ENCODE measurements around the gene GJD4.

The GJD4 gene

DNA sequence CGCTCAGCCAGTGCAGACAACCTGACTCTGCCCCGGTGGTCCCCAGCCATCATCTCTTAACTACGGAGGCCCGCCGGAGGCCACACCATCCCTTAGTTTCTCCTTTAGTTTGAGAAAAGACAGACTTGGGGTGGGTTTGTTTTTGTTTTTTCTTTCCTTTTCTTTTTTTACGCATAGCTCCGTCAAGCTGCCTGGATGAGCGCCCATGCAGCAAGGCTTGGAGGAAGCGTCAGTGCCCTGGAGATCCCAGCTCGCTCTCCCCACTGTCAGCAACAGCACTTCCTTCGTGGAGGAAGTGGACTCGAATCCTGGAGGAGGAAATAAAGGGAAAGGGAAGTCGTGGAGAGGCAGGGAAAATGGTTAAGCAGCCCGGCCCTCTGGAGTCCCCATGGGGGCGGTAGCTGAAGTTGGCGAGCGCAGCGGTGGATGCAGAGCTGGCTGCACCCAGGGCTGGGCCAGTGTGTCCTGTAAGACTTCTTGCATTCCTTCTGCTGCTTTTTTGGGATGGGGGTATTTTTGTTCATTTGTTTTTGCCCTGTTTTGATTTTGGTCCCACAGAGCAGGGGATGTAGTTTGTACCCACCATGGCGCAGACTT, 35.9 kb upstream of the GJD4 start:
- TF ChIP-seq ZNF8 (CRISPR knock-in tag; IDR thresholded peaks at IDR 0.05) (no peak), BACH2 (CRISPR knock-in tag; IDR thresholded peaks at IDR 0.05; ENCODE audit: borderline replicate concordance) (no peak), ESRRG (CRISPR knock-in tag; IDR thresholded peaks at IDR 0.05) (no peak), ARNTL (CRISPR knock-in tag; IDR thresholded peaks at IDR 0.05; ENCODE audit: borderline replicate concordance, low read depth) (no peak), PPARA (CRISPR knock-in tag; IDR thresholded peaks at IDR 0.05; ENCODE audit: borderline replicate concordance) (no peak), ZC3H10 (CRISPR knock-in tag; IDR thresholded peaks at IDR 0.05) (no peak), OSR1 (CRISPR knock-in tag; IDR thresholded peaks at IDR 0.05) (no peak), ZNF70 (CRISPR knock-in tag; IDR thresholded peaks at IDR 0.05) (no peak), ZFP30 (CRISPR knock-in tag; IDR thresholded peaks at IDR 0.05) (no peak), CSDC2 (CRISPR knock-in tag; IDR thresholded peaks at IDR 0.05) (no peak), TCF4 (CRISPR knock-in tag; IDR thresholded peaks at IDR 0.05; ENCODE audit: borderline replicate concordance) (no peak), SNAI2 (CRISPR knock-in tag; IDR thresholded peaks at IDR 0.05) (no peak), GLIS3 (CRISPR knock-in tag; IDR thresholded peaks at IDR 0.05) (no peak), ISL1 (CRISPR knock-in tag; IDR thresholded peaks at IDR 0.05) (no peak), RARB (CRISPR knock-in tag; IDR thresholded peaks at IDR 0.05) (no peak), ZNF565 (CRISPR knock-in tag; conservative IDR thresholded peaks at IDR 0.05; ENCODE audit: low read depth) (no peak)
- TF ChIP-seq, protein P1, sequence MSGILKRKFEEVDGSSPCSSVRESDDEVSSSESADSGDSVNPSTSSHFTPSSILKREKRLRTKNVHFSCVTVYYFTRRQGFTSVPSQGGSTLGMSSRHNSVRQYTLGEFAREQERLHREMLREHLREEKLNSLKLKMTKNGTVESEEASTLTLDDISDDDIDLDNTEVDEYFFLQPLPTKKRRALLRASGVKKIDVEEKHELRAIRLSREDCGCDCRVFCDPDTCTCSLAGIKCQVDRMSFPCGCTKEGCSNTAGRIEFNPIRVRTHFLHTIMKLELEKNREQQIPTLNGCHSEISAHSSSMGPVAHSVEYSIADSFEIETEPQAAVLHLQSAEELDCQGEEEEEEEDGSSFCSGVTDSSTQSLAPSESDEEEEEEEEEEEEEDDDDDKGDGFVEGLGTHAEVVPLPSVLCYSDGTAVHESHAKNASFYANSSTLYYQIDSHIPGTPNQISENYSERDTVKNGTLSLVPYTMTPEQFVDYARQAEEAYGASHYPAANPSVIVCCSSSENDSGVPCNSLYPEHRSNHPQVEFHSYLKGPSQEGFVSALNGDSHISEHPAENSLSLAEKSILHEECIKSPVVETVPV (CRISPR knock-in tag; IDR thresholded peaks at IDR 0.05): no peak
- TF ChIP-seq, protein P2, sequence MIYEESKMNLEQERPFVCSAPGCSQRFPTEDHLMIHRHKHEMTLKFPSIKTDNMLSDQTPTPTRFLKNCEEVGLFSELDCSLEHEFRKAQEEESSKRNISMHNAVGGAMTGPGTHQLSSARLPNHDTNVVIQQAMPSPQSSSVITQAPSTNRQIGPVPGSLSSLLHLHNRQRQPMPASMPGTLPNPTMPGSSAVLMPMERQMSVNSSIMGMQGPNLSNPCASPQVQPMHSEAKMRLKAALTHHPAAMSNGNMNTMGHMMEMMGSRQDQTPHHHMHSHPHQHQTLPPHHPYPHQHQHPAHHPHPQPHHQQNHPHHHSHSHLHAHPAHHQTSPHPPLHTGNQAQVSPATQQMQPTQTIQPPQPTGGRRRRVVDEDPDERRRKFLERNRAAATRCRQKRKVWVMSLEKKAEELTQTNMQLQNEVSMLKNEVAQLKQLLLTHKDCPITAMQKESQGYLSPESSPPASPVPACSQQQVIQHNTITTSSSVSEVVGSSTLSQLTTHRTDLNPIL (CRISPR knock-in tag; IDR thresholded peaks at IDR 0.05; ENCODE audit: low read depth): no peak
- TF ChIP-seq, protein P3, sequence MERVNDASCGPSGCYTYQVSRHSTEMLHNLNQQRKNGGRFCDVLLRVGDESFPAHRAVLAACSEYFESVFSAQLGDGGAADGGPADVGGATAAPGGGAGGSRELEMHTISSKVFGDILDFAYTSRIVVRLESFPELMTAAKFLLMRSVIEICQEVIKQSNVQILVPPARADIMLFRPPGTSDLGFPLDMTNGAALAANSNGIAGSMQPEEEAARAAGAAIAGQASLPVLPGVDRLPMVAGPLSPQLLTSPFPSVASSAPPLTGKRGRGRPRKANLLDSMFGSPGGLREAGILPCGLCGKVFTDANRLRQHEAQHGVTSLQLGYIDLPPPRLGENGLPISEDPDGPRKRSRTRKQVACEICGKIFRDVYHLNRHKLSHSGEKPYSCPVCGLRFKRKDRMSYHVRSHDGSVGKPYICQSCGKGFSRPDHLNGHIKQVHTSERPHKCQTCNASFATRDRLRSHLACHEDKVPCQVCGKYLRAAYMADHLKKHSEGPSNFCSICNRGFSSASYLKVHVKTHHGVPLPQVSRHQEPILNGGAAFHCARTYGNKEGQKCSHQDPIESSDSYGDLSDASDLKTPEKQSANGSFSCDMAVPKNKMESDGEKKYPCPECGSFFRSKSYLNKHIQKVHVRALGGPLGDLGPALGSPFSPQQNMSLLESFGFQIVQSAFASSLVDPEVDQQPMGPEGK (CRISPR knock-in tag; IDR thresholded peaks at IDR 0.05; ENCODE audit: borderline replicate concordance): no peak
- TF ChIP-seq, protein P4, sequence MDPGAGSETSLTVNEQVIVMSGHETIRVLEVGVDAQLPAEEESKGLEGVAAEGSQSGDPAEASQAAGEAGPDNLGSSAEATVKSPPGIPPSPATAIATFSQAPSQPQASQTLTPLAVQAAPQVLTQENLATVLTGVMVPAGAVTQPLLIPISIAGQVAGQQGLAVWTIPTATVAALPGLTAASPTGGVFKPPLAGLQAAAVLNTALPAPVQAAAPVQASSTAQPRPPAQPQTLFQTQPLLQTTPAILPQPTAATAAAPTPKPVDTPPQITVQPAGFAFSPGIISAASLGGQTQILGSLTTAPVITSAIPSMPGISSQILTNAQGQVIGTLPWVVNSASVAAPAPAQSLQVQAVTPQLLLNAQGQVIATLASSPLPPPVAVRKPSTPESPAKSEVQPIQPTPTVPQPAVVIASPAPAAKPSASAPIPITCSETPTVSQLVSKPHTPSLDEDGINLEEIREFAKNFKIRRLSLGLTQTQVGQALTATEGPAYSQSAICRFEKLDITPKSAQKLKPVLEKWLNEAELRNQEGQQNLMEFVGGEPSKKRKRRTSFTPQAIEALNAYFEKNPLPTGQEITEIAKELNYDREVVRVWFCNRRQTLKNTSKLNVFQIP (CRISPR knock-in tag; IDR thresholded peaks at IDR 0.05; ENCODE audit: borderline replicate concordance, low read depth): no peak
- ATAC-seq: no peak

DNA sequence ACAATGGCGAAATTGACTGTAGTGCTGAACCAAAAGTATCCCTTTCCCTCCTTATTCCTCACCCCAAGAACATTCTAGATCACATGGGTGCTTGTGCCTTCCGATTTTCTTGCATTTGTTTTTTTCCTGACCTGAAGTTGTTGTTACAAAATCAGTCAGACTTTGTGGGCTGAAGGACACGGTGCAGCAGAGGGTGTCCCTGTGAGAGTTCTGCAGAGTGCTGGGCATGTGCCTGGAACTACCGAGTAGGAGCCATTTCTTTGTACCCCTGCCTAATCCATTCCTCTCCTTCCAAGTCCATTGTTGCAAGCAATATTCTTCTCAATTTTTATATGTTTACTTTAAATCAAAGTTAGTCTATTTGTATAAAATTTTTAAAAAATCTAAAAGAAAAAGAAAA, 35.3 kb upstream of the GJD4 start:
- no peak for TF ChIP-seq BACH2 (CRISPR knock-in tag; IDR thresholded peaks at IDR 0.05; ENCODE audit: borderline replicate concordance)
- no peak for TF ChIP-seq ESRRG (CRISPR knock-in tag; IDR thresholded peaks at IDR 0.05)
- TF ChIP-seq TOX (CRISPR knock-in tag; IDR thresholded peaks at IDR 0.05; ENCODE audit: borderline replicate concordance): no peak
- no peak for TF ChIP-seq ZC3H10 (CRISPR knock-in tag; IDR thresholded peaks at IDR 0.05)
- no peak for TF ChIP-seq PPARA (CRISPR knock-in tag; IDR thresholded peaks at IDR 0.05; ENCODE audit: borderline replicate concordance)
- TF ChIP-seq TCF4 (CRISPR knock-in tag; IDR thresholded peaks at IDR 0.05; ENCODE audit: borderline replicate concordance): no peak
- TF ChIP-seq, protein P2 (CRISPR knock-in tag; IDR thresholded peaks at IDR 0.05; ENCODE audit: low read depth): no peak
- no peak for ATAC-seq

DNA sequence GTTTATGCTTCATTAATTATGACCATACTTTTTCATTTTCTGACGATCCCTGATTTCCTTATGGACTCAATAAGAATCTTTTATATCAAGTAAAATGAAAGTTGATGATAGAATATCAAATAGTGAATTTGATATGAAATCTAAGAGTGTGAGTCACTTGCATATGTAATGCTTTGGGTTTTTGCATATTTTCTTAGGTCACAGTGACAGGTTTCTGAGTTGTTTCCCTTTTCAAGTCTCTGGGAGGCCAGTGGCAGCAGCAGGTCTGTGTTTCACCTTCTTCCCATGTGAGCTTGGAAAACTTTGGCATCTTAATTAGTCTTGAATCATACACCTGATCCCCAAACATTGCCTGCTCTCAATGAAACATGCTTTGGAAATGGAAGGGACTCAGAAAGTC, 34.7 kb upstream of the GJD4 start:
- no peak for TF ChIP-seq RARB (CRISPR knock-in tag; IDR thresholded peaks at IDR 0.05)
- TF ChIP-seq ZNF8 (CRISPR knock-in tag; IDR thresholded peaks at IDR 0.05): no peak
- TF ChIP-seq ZFP30 (CRISPR knock-in tag; IDR thresholded peaks at IDR 0.05): no peak
- TF ChIP-seq ESRRG (CRISPR knock-in tag; IDR thresholded peaks at IDR 0.05): no peak
- TF ChIP-seq ZC3H10 (CRISPR knock-in tag; IDR thresholded peaks at IDR 0.05): no peak
- no peak for ATAC-seq
